HEK293 (cell line): Measurements from ENCODE around the gene PRELID1.
A peak's percentile ranks its signal among the peaks of the same experiment; 100 is the strongest.

Experiments
- BCL11A ChIP-seq: fragments of 450-650 bp; formaldehyde crosslinking; IDR thresholded peaks from 2 replicates; pipeline ENCODE4 v1.5.1; 2016; ENCODE audit warnings: low read depth, missing biosample characterization, missing genetic modification characterization
- GLIS2 ChIP-seq: fragments of 450-650 bp; formaldehyde crosslinking; IDR thresholded peaks from 2 replicates; pipeline ENCODE4 v1.5.1; 2016; ENCODE audit warnings: missing biosample characterization, missing genetic modification characterization
- KLF1 ChIP-seq: fragments of 450-650 bp; formaldehyde crosslinking; IDR thresholded peaks from 2 replicates; pipeline ENCODE4 v1.5.1; 2016; ENCODE audit warnings: missing biosample characterization, missing genetic modification characterization
- KLF16 ChIP-seq: fragments of 450-650 bp; formaldehyde crosslinking; IDR thresholded peaks from 2 replicates; pipeline ENCODE4 v1.5.1; 2017; ENCODE audit warnings: missing biosample characterization, missing genetic modification characterization
- SP2 ChIP-seq: fragments of 450-650 bp; formaldehyde crosslinking; IDR thresholded peaks from 2 replicates; pipeline ENCODE4 v1.5.1; 2016; ENCODE audit warnings: missing biosample characterization, missing genetic modification characterization
- YY1 ChIP-seq: fragments of 450-650 bp; formaldehyde crosslinking; IDR thresholded peaks from 2 replicates; pipeline ENCODE4 v1.5.1; 2018; ENCODE audit warnings: missing biosample characterization, missing genetic modification characterization
- ZBTB7A ChIP-seq: fragments of 450-650 bp; formaldehyde crosslinking; IDR thresholded peaks from 2 replicates; pipeline ENCODE4 v1.5.1; 2016; ENCODE audit warnings: low read depth, missing biosample characterization, missing genetic modification characterization
- ZXDB ChIP-seq: fragments of 450-650 bp; formaldehyde crosslinking; IDR thresholded peaks from 2 replicates; pipeline ENCODE4 v1.5.1; 2016; ENCODE audit warnings: missing biosample characterization, missing genetic modification characterization
- TF ChIP-seq, protein P1 (sequence below): fragments of 450-650 bp; formaldehyde crosslinking; IDR thresholded peaks from 2 replicates; pipeline ENCODE4 v1.5.1; 2016; ENCODE audit warnings: missing biosample characterization, missing genetic modification characterization
- TF ChIP-seq, protein P2 (sequence below): fragments of 450-650 bp; formaldehyde crosslinking; IDR thresholded peaks from 2 replicates; pipeline ENCODE4 v1.5.1; 2016; ENCODE audit warnings: missing biosample characterization, missing genetic modification characterization
- TF ChIP-seq, protein P3 (sequence below): fragments of 450-650 bp; formaldehyde crosslinking; IDR thresholded peaks from 2 replicates; pipeline ENCODE4 v1.5.1; 2016; ENCODE audit warnings: missing biosample characterization, missing genetic modification characterization
- TF ChIP-seq, protein P4 (sequence below): fragments of 450-650 bp; formaldehyde crosslinking; IDR thresholded peaks from 2 replicates; pipeline ENCODE4 v1.5.1; 2016; ENCODE audit warnings: missing biosample characterization, missing genetic modification characterization

DNA sequence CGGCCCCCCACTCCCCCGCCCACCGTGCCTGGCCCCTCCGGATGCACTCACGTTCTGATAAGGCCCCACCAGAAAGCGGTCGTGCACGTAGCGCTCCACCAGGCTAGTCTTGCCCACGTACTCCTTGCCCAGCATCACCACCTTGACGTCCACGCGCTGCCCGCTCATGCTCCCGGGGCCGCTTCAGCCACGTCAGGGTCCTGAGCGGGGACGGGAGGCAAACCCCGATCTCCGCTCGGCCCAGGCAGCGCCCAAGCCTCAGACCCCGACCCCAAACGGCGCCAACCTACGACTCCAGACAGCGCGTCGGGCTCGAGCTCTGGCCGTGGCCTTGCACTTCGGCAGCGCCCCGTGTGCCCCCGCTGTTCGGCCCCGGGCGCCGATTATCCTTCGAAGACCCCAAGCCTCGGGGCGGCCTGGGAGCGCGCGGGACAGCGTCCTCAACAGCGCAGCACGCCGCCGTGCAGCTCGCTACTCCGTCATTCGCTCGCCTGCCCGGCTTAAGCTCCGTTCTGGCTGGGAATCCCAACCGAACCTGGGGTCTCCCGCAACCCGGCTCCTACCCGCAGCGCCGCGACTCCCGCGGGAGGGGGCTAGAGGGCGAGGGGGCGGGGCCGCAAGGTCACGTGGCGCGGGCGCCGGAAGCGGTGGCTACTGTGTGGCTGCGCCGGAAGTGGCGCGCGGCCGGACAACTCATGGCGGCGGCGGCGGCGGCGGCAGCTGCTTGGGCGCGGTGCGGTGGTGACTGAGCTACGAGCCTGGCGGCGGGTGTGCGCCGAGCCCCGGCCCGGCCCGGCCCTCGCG, at the start of gene PRELID1, which contains the start of gene RAB24:
- TF ChIP-seq ZXDB (tag by site-specific recombination), result peak; percentile 77
- TF ChIP-seq BCL11A, result 0 out of 2 replicates have a peak, but pooled peaks have one; percentile 30
- TF ChIP-seq, protein P1, sequence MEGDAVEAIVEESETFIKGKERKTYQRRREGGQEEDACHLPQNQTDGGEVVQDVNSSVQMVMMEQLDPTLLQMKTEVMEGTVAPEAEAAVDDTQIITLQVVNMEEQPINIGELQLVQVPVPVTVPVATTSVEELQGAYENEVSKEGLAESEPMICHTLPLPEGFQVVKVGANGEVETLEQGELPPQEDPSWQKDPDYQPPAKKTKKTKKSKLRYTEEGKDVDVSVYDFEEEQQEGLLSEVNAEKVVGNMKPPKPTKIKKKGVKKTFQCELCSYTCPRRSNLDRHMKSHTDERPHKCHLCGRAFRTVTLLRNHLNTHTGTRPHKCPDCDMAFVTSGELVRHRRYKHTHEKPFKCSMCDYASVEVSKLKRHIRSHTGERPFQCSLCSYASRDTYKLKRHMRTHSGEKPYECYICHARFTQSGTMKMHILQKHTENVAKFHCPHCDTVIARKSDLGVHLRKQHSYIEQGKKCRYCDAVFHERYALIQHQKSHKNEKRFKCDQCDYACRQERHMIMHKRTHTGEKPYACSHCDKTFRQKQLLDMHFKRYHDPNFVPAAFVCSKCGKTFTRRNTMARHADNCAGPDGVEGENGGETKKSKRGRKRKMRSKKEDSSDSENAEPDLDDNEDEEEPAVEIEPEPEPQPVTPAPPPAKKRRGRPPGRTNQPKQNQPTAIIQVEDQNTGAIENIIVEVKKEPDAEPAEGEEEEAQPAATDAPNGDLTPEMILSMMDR (tag by site-specific recombination), result peak; percentile 91
- TF ChIP-seq, protein P2, sequence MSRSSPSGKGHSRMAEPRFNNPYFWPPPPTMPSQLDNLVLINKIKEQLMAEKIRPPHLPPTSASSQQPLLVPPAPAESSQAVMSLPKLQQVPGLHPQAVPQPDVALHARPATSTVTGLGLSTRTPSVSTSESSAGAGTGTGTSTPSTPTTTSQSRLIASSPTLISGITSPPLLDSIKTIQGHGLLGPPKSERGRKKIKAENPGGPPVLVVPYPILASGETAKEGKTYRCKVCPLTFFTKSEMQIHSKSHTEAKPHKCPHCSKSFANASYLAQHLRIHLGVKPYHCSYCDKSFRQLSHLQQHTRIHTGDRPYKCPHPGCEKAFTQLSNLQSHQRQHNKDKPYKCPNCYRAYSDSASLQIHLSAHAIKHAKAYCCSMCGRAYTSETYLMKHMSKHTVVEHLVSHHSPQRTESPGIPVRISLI (tag by site-specific recombination), result no peak
- TF ChIP-seq SP2 (tag by site-specific recombination), result peak; percentile 53
- TF ChIP-seq, protein P3, sequence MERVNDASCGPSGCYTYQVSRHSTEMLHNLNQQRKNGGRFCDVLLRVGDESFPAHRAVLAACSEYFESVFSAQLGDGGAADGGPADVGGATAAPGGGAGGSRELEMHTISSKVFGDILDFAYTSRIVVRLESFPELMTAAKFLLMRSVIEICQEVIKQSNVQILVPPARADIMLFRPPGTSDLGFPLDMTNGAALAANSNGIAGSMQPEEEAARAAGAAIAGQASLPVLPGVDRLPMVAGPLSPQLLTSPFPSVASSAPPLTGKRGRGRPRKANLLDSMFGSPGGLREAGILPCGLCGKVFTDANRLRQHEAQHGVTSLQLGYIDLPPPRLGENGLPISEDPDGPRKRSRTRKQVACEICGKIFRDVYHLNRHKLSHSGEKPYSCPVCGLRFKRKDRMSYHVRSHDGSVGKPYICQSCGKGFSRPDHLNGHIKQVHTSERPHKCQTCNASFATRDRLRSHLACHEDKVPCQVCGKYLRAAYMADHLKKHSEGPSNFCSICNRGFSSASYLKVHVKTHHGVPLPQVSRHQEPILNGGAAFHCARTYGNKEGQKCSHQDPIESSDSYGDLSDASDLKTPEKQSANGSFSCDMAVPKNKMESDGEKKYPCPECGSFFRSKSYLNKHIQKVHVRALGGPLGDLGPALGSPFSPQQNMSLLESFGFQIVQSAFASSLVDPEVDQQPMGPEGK (tag by site-specific recombination), result peak; percentile 96
- peak; percentile 74; the same call in 1 of the 2 replicates for TF ChIP-seq YY1
- TF ChIP-seq KLF16 (tag by site-specific recombination), result no peak
- TF ChIP-seq, protein P4, sequence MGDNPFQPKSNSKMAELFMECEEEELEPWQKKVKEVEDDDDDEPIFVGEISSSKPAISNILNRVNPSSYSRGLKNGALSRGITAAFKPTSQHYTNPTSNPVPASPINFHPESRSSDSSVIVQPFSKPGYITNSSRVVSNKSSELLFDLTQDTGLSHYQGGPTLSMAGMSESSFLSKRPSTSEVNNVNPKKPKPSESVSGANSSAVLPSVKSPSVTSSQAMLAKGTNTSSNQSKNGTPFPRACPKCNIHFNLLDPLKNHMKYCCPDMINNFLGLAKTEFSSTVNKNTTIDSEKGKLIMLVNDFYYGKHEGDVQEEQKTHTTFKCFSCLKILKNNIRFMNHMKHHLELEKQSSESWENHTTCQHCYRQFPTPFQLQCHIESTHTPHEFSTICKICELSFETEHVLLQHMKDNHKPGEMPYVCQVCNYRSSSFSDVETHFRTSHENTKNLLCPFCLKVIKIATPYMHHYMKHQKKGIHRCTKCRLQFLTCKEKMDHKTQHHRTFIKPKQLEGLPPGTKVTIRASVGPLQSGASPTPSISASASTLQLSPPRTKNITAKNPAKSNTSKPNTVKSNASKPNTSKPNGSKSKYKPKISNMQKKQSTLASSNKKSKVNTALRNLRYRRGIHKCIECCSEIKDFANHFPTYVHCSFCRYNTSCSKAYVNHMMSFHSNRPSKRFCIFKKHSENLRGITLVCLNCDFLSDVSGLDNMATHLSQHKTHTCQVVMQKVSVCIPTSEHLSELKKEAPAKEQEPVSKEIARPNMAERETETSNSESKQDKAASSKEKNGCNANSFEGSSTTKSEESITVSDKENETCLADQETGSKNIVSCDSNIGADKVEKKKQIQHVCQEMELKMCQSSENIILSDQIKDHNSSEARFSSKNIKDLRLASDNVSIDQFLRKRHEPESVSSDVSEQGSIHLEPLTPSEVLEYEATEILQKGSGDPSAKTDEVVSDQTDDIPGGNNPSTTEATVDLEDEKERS (tag by site-specific recombination), result no peak
- no peak; the same call in 1 of the 2 replicates for TF ChIP-seq KLF1 (tag by site-specific recombination)
- TF ChIP-seq GLIS2 (tag by site-specific recombination), result peak; percentile 89
- peak; percentile 95 for TF ChIP-seq ZBTB7A (tag by site-specific recombination)
